HG03159 (cell line): ENCODE data around the gene DRC3.
"Not testable (repeated sequence)": the region's sequence is repeated elsewhere in the genome, so short reads cannot be mapped to it uniquely, and the experiment has no call there.

Experiments
- ATAC-seq: cut with Tn5 transposase; IDR thresholded peaks from one replicate; pipeline ENCODE4 v1.9.1; 2021; ENCODE audit warnings: mild to moderate bottlenecking, moderate library complexity; ENCODE audit not compliant: unreplicated experiment

The DRC3 gene

DNA sequence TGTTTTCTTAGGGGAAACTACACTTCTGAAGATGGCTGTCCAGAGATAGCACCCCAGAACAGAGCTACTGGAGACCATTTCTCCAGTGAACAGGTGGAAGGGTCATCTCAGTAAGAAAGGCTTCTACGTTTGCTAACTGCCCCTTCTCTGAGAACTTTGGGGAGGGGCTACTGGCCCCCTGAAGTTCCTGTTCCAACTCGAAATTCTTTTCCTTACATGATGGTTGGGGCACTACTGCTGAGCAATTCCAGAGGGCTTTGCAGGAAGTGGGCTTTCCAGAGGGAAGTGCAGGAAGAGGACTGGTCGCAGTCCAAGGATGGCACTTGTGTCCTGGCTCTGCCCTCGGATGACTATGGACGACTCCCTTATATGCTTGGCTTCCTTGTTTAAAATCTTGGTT is 31.6 kb upstream of the DRC3 start:
- no peak for ATAC-seq

DNA sequence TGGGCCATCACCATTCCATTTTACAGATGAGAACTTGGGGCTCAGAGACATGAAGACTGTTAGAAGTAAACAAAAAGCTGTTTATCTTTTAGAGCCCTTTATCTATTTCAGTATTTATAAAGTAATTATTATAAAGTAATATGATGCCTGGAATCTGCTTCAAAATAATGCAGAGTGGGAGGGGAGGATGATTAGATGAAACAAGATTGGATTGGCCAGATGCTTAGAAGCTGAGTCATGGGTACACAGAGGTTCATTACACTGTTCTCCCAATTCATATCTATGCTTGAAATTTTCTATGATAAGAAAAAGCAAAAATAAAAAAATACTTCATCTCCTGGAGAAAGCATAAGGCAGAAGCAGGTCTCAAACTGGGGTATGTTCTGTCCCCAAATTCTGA is 29.8 kb upstream of the DRC3 start:
- no peak for ATAC-seq

DNA sequence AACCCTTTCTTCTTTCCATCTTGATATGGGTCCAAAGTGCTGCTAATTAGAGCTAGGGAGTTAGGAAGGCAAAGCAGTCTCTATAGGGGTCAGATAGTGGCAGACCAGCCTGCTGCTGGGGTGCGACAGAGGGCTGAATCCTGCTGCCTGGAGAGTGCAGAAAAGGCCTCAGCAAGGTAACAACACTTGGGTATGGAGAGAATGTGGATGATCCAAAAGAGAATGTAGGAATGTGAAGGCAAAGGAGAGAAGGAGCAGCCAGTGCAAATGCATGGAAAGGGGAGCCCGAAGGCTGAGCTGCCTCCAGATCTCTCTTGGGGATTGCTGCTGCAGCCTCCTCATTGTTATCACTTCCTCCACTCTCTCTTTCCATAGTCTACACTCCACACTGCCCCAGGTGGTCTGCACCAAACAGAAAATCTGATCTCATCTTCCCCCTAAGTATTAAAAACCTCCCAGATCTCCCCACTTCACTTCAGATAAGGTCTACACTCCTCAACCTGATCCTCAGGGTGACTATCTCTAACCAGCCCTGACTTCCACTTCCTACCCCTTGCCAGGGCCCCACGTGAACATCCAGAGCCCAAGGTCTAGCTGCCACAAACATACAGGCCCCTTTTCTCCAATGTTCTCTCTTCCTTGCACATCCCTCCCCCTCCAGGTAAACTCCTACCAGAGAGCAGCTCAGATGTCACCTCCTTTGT is 29.2 kb upstream of the DRC3 start:
- ATAC-seq = no peak

DNA sequence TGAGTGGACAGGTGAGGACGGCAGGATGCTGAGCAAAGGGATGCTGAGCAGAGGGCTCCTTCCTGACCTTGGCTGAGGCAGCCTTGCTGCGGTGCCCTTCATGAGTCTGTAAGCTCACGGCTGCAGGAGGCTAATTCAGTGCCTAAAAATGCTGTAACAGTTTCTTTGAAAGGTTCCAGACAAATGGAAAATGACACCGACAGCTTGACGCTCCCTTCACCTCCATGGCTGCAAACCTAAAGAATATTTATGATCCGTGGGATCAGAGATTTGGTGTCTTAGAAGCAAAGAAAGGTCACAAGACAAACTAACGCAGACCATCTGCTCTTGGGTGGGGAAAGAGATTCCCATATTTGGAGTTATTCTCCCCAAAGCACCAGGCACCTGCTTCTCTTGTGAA is 28.4 kb upstream of the DRC3 start:
- no peak for ATAC-seq

DNA sequence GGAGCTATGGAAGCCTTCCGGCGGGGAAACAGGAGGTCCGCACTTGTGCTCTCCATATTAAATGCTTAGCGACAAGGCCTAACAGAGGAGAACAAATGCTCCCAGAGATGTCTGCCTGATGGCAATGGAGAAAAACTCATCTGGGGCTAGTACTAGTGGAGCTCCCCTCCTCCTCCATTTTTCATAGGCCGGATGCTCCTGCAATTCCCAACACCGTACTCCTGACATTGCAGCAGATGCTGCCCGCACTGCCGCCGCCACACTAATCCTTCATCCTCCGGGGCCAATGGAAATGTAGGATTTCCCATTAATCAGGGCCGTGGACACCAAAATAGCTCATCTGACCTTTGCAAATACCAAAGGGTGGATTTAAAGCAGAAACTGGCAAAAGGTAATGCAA is 27.9 kb upstream of the DRC3 start:
- ATAC-seq = no peak

DNA sequence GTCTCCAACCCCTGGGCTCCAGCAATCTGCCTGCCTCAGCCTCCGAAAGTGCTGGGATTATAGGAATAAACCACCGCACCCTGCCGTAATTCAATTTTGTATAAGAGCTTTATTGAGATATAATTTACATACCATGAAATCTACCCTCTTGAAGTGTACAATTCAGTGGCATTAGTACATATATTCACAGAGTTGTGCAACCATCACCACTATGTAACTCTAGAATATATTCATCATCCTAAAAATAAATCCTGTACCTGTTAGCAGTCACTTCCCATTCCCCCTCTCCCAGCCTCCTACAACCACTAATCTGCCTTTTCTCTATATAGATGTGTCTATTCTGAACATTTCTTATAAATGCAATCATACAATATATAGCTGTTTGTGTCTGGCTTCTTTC is 26.6 kb upstream of the DRC3 start:
- no peak for ATAC-seq

DNA sequence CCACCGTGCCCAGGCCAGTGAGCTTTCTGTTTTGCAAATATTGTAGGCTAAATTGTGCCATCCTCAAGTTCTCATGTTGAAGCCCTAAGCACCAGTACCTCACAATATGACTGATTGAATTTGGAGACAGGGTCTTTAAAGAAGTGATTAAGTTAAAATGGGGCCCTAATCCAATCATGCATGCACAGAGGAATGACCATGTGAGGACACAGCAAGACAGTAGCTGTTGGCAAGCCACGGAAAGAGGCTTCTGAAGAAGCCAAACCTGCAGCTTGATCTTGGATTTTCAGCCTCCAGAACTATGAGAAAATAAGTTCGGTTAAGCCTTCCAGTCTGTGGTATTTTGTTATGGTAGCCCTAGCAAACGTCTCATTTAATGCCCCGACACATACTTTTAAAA is 25.4 kb upstream of the DRC3 start:
- ATAC-seq = no peak

DNA sequence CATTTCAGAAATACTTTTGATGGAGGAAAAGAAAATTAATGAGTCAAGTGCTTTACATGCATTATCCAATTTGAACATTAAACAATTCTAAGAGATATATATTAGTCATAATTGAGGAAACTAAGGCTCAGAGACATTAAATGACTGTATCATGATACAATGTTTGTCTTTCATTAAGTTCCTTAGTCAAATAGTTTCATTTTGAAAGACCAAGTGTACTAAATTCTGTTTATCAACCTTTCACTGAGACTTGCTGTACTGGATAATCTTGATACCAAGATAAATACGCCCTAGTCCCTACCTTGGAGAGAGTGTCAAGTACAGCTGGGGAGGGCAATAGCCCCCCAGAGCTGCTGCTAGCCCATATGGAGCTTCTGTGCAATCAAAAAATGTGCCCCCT is 24.7 kb upstream of the DRC3 start:
- ATAC-seq = no peak

DNA sequence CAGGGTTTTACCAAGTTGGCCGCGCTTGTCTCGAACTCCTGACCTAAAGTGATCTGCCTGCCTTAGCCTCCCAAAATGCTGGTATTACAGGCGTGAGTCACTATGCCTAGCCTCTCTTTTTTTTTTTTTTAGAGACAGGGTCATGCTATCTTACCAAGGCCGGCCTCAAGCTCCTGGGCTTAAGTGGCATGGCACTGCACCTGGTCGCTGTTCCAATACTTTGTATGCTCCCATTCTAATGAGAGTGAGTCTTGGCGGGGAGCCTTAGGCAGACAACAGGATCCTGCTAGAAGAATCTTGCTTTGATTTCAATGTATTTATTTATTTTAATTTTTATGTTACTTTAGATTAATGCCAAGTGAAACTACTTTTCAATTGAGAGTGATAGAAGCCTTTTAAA is 22.3 kb upstream of the DRC3 start:
- ATAC-seq = no peak

DNA sequence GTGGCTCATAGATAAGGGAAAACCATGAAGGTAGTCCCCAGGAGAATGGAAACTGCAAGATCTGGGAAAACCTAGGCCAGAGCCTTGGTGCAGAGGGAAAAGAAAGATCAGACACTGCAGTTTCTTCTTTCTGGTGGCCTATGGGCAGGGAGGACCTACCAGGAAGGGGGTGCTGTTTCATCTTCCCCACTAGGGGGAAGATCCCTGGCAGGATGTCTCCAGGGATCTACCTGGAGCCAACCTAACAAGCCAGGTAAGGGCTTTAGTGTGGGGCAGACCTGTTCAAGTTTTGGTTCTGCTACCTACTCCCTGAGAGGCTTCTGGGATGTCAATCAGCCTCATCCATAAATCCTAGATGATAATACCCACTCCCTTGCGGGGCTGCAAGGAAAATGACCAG is 21.9 kb upstream of the DRC3 start:
- ATAC-seq = no peak

DNA sequence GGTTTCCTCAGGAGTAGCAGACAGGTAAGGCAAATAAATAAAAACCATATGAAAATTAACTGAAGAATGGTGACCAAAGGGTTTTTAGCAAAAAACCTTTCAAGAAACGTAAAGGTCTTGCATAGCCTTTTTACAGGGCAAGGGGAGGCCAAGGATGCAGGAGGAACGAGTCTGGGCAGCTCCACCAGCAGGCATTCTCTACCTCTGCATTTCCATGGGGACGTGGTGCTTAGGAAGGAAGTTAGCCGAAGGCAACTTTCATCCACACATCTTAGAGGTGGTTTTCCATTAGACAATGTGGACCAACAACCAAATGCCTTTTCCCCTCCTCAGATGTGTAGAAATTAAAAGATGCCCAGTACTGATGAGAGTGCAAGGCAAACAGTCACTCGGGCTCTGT is 21.1 kb upstream of the DRC3 start:
- ATAC-seq = no peak

DNA sequence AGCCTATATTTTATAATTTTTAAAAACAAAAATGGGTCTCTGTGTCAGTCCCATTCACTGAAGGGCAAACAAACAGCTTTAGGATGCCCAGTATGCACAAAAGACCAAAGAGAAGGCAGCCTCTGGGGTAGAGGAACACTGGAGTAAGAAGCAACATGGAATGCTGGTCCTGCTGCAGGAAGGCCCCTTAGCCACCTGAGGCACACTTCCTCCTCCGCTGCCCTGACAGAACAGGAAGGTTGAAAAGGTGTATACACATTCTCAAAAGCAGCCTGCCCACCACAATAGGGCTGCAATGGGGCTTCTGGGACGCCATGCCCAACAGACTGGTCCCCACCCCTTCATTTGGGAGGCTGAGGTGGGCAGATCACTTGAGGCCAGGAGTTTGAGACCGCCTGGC is 20.0 kb upstream of the DRC3 start:
- no peak for ATAC-seq

DNA sequence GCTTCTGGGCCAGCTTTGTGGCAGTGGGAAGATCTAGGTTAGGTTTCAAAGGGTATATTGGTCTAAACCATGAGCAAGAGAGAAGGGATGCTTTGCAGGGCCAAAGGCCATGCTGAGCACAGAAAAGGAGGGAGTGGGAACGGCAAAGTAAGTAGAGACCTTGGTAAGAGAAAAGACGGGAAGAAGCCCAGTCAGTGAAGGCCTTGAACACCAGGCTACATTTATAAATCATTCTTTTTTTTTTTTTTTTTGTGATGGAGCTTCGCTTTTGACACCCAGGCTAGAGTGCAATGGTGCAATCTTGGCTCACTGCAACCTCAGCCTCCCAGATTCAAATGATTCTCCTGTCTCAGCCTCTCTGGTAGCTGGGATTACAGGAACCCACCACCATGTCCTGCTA is 18.6 kb upstream of the DRC3 start:
- no peak for ATAC-seq

DNA sequence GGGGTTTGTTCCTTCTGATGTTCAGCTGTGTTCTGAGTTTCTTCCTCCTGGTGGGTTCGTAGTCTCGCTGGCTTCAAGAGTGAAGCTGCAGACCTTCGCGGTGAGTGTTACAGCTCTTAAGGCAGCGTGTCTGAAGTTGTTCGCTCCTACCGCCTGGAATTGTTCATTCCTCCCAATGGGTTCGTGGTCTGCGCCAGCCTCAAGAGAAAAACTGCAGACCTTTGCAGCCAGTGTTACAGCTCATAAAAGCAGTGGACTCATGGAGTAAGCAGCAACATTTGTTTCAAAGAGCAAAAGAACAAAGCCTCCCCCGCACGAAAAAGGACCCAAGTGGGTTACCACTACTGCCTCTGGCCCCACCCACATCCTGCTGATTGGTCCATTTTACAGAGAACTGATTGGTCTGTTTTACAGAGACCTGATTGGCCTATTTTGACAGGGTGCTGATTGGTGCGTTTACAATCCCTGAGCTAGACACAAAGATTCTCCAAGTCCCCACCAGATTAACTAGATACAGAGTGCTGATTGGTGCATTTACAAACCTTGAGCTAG is 16.8 kb upstream of the DRC3 start:
- ATAC-seq = not testable (repeated sequence)

DNA sequence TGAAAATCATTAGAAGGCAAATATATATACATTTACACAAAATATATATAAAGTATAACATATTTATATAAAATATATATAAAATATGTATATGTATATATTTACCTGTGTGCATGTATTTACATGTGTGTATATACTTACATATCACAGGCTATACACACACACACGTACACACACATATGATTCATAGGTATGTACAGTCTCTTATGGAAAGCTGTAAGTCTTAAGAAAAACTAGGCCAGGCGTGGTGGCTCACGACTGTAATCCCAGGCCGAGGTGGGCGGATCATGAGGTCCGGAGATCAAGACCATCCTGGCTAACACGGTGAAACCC is 15.1 kb upstream of the DRC3 start:
- no peak for ATAC-seq

DNA sequence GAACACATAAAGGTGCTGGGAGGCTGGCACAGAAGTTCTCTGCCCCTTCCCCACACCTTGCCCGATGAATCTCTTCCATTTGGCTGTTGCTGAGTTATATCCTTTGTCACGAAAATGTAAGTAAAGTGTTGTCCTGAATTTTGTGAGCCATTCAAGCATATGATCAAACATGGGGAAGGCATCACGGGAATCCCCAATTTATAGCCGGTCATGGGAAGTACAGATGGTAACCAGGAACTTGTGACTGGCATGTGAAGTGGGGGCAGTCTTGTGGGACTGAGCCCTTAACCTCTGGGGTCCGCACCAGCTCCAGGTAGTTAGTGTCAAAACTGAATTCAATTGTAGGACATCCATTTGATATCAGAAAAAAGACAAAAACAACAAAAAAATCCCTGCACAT is 13.7 kb upstream of the DRC3 start:
- no peak for ATAC-seq

DNA sequence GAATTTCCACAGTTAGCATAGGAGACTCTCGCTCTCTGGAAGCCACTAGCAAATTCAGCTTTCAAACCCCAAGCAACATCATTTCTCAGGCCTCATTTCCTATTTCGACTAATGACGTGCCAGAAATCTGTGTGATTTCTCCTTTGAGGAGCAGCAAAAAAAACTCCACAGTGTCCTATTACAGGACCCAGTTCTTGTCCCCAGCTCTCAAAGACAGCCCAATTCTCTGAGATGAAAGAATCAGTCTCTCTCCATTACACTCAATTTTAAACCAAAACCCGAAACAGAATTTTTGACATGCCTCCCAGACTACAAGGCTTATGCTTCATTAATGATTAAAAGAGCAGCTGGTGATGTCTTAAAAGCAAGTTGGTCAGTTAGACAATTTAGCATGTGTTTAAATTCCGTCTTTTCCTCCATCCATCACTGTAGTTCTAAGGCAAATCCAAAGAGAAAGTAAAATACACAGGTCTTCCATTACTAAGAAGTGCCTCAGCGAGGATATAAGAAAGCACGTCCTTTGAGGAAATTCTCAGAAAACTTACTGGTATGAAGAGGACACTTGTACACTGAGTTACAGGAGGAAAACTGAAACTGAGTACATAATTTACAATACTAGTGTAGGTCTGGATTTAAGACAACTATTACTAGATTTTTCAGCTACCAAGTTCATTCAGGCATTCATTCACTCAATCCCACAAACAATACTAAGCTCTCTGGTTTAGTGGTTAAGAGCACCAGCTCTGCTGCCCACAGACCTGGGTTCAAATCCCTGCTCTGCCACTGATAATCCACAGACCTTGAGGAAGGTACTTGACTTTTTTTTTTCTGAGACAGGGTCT is 12.9 kb upstream of the DRC3 start:
- peak; percentile 64 for ATAC-seq

DNA sequence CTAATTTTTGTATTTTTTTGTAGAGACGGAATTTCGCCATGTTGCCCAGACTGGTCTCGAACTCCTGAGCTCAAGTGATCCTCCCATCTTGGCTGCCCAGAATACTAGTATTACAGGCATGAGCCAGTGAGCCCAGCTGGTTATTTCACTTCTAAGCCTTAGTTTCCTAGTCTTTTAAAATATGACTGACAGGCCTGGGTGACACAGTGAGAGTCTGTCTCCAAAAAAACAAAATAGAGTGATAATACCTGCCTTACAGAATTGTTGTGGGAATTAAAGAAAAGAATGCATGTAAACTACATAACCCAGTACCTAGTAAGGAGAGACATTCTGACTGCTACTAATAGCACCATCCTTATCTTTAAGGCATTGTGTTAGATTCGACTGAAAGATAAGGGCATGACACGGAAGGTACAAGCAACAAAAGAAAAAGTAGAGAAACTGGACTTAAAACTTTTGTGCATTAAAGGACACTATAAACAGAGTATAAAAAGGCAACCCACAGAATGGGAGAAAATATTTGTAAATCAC is 12.1 kb upstream of the DRC3 start:
- ATAC-seq = no peak

DNA sequence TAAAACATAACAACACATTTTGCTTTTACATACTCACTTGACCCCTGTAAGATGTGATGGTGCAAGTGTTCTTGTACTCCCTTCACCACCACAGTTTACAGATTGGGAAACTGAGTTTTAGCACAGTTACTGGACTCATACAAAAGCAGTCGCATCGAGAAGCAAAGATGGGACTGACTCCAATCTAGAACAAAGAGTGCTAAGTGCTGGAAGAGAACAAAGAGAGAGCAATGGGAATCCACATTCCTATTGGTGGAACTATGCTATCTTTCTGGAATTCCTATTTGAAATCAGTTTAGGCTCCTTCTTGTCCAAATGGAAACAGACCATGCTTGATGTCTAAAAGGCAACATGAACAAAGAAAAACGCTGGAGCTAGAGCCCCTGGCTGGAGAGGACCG is 9.6 kb upstream of the DRC3 start:
- no peak for ATAC-seq

DNA sequence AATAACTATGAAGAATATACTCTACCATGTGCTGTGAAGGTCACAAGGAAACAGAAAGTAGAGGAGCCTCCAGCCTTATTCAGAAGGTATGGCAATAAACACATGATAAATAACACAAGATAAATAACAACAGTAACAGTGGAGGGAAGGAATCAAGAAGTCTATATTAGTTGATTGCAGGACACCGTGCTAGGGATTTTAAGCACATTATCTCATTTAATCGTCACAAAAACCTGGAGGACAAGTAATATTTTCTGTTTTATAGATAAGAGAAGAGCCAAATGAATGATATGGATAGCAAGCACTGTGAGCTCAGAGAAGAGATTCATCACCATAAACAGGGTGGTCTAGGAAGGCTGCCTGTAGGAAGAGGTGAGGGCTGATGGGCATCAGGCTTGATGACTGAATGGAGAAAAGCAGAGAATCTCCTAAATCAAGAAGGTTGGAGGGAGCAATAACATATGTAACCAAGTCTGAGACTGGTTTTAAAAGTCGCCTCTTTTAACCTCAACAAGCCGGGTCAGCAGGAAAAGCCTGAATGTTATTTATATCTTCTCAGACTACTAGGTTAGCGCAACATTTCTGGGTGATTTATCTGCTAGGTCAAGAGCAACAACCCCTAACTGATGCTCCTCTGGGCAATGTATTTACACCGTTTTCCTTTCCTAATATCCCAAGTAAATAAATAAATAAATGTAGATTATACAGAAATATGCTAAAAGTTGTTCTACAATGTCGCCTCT is 8.8 kb upstream of the DRC3 start:
- ATAC-seq = no peak

DNA sequence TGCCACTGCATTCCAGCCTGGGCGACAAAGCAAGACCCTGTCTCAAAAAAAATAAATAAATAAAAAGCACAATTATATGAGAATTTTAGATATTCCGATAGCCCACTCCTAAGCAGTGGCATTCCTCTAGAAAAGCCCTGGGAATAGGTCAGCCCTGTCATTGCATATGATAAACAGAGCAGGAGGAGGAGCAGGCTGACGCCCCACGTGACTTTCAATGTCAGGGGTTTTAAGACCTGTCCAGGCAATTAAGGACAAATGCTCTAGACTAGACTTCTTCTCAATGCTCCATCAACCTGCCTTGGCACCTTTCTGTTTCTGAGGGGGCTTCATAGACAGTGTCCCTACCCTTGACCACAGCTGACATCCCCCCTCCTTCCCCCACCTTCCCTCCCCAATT is 8.0 kb upstream of the DRC3 start:
- ATAC-seq = no peak
